HepG2 (cell line): ENCODE results near the gene FOSL2. TPM values are rescaled to one million over a fixed set of nuclear protein-coding genes. Genes with fewer than 3 reads are reported as not detected.

Source experiments
- ATAC-seq: fragments of 200-7000 bp; cut with Tn5 transposase; 3 replicates; pipeline ENCODE4 v1.9.1; 2020; ENCODE audit warnings: mild to moderate bottlenecking, moderate library complexity
- BruUV-seq: library from RNA; stranded (reverse); fragments of 400-500 nt; replicated peaks from 2 replicates; lab custom pipeline; 2021; lab: Mats Ljungman, UMichigan
- CTCF ChIA-PET: fragments of 300-600 bp; formaldehyde crosslinking; extraction: SDS; loops from one replicate; lab custom pipeline; 2021; ENCODE audit warnings: low total read pairs, inconsistent platforms, low intra/inter-chr PET ratio; lab: Yijun Ruan, JAX
- POLR2A ChIA-PET: fragments of 350-600 bp; sonication (Branson Sonifier 250); formaldehyde crosslinking; loops from one replicate; lab custom pipeline; 2020; ENCODE audit warnings: antibody characterized with exemption, inconsistent platforms; lab: Yijun Ruan, JAX
- DNase-seq: peaks from one replicate; pipeline ENCODE4 v3.0.0-alpha.2; 2015; ENCODE audit warnings: low spot score
- FAIRE-seq: peaks from 3 replicates; lab custom pipeline; 2011; peaks lifted over from hg19 to GRCh38; lab: Jason Lieb, UNC
- H2AFZ ChIP-seq: one replicate; pipeline ENCODE4 v1.6.1; 2011; ENCODE audit warnings: low read length, inconsistent platforms
- H3K27ac ChIP-seq: fragments of 300-600 bp; 3 replicates; pipeline ENCODE4 v1.8.0; 2011; ENCODE audit warnings: mixed run types, mild to moderate bottlenecking, mixed read lengths, low read length, inconsistent platforms; ENCODE audit not compliant: insufficient read depth; ENCODE audit errors: extremely low read length
- H3K27me3 ChIP-seq, 2 experiments: fragments of 200-600 bp in 1 of 2; 2 replicates in 1 of 2; 3 replicates in 1 of 2; pipeline versions ENCODE4 v1.6.0 to v1.8.0; 2011; ENCODE audit warnings: low read length in 2 of 2, mild to moderate bottlenecking in 2 of 2, moderate library complexity in 2 of 2, inconsistent platforms in 1 of 2; ENCODE audit not compliant: insufficient read depth in 2 of 2, control insufficient read depth in 1 of 2
- H3K36me3 ChIP-seq, 2 experiments: fragments of 200-600 bp in 1 of 2; replicated peaks in 1 of 2; 2 replicates in 1 of 2; 3 replicates in 1 of 2; pipeline versions ENCODE4 v1.5.1 to v1.8.0; 2011; ENCODE audit warnings: low read length in 2 of 2, inconsistent platforms in 1 of 2; ENCODE audit not compliant: insufficient read depth in 2 of 2, control insufficient read depth in 1 of 2
- H3K4me1 ChIP-seq: 2 replicates; pipeline ENCODE4 v1.5.1; 2012; ENCODE audit warnings: low read length, inconsistent platforms; ENCODE audit not compliant: insufficient read depth
- H3K4me2 ChIP-seq: 2 replicates; pipeline ENCODE4 v1.6.0; 2011; ENCODE audit warnings: low read depth, low read length, inconsistent platforms
- H3K4me3 ChIP-seq, 3 experiments: fragments of 200-600 bp in 1 of 3; sonication (generic), shearing (Covaris generic) in 1 of 3; replicated peaks in 1 of 3; 2 replicates each; pipeline ENCODE4 v1.5.1; 2011 to 2016; ENCODE audit warnings: low read length in 3 of 3, inconsistent platforms in 2 of 3, low read depth in 2 of 3, mild to moderate bottlenecking in 2 of 3, control low read depth in 1 of 3, mixed read lengths in 1 of 3; ENCODE audit not compliant: insufficient read depth in 1 of 3
- H3K79me2 ChIP-seq: one replicate; pipeline ENCODE4 v1.6.1; 2011; ENCODE audit warnings: low read length, inconsistent platforms; ENCODE audit not compliant: insufficient read depth
- H3K9ac ChIP-seq: 2 replicates; pipeline ENCODE4 v1.6.0; 2011; ENCODE audit warnings: mild to moderate bottlenecking, low read depth, low read length, inconsistent platforms; ENCODE audit not compliant: insufficient read depth
- H3K9me3 ChIP-seq: 2 replicates; pipeline ENCODE4 v1.5.1; 2012; ENCODE audit warnings: mild to moderate bottlenecking, low read length
- H4K20me1 ChIP-seq: 2 replicates; pipeline ENCODE4 v1.6.0; 2011; ENCODE audit warnings: inconsistent platforms, mild to moderate bottlenecking, low read length, moderate library complexity; ENCODE audit not compliant: insufficient read depth
- DPF2 ChIP-seq: sonication (generic); formaldehyde crosslinking; IDR thresholded peaks from 2 replicates; pipeline ENCODE4 v1.4.0; 2020; ENCODE audit warnings: mild to moderate bottlenecking, low read depth, missing genetic modification reagents, borderline replicate concordance
- FOXA3 ChIP-seq: IDR thresholded peaks from 2 replicates; pipeline ENCODE4 v1.6.1; 2016; ENCODE audit warnings: missing genetic modification reagents, missing compliant biosample characterization
- HDAC1 ChIP-seq: sonication (generic); formaldehyde crosslinking; IDR thresholded peaks from 2 replicates; pipeline ENCODE4 v1.5.1; 2020; ENCODE audit warnings: mild to moderate bottlenecking, missing genetic modification reagents
- MLLT10 ChIP-seq: sonication (generic); formaldehyde crosslinking; IDR thresholded peaks from 2 replicates; pipeline ENCODE4 v1.4.0; 2020; ENCODE audit warnings: missing genetic modification reagents
- PHF8 ChIP-seq: sonication (generic); formaldehyde crosslinking; IDR thresholded peaks from 2 replicates; pipeline ENCODE4 v1.5.0; 2020; ENCODE audit warnings: missing genetic modification reagents
- U2AF2 ChIP-seq: fragments of 200-400 bp; formaldehyde crosslinking; IDR thresholded peaks from 2 replicates; pipeline ENCODE4 v1.6.1; 2017; ENCODE audit warnings: low read depth, mild to moderate bottlenecking, low read length
- ZKSCAN1 ChIP-seq: fragments of 150-350 bp; IDR thresholded peaks from 2 replicates; pipeline ENCODE4 v1.6.1; 2014; ENCODE audit warnings: low read length
- ZNF605 ChIP-seq: sonication (generic); formaldehyde crosslinking; IDR thresholded peaks from 2 replicates; pipeline ENCODE4 v1.8.0; 2022; ENCODE audit warnings: mild to moderate bottlenecking, missing genetic modification reagents
- ZNF790 ChIP-seq: sonication (generic); formaldehyde crosslinking; IDR thresholded peaks from 2 replicates; pipeline ENCODE4 v1.8.0; 2022; ENCODE audit warnings: missing genetic modification reagents, mild to moderate bottlenecking, borderline replicate concordance
- ZNF83 ChIP-seq: sonication (generic); formaldehyde crosslinking; IDR thresholded peaks from 2 replicates; pipeline ENCODE4 v1.4.0; 2020; ENCODE audit warnings: missing genetic modification reagents, mild to moderate bottlenecking, borderline replicate concordance
- WGBS: methylation state at CpG from one replicate; pipeline ENCODE4 v1.1.6; 2017; ENCODE audit warnings: low lambda C conversion rate; 5-methylcytosine and 5-hydroxymethylcytosine counted together
- in situ Hi-C: cut with HindIII; loops from 2 replicates; pipeline ENCODE4 v1.10.0; 2017; ENCODE audit warnings: low pct_unique_long_range_greater_than_20kb; ENCODE audit not compliant: extremely low pct_ligation_motif_present
- intact Hi-C: fragments of 100-400 bp; cut with micrococcal nuclease; formaldehyde crosslinking; loops from one replicate; pipeline ENCODE4 v1.10.0; 2022; ENCODE audit not compliant: unreplicated experiment
- polyA plus RNA-seq, 8 experiments: library from polyadenylated mRNA; depleted of rRNA in 3 of 8; stranded (reverse) in 7 of 8; unstranded in 1 of 8; fragments of >200 nt; fragmentation: Illumina TruSeq in 4 of 8; extraction: Trizol in 4 of 8; gene quantifications; 2 replicates each; pipeline versions ENCODE4 v1.2.1 to v1.2.3, GENCODE V29; 2011 to 2016; ENCODE audit warnings: low read depth in 4 of 8, missing spikeins in 1 of 8, mixed read lengths in 1 of 8; ENCODE audit not compliant: insufficient read depth in 1 of 8
- total RNA-seq, 5 experiments: library from RNA; depleted of rRNA; stranded (reverse); fragments of >200 nt; fragmentation: Illumina TruSeq; extraction: Trizol; gene quantifications; 2 replicates each; pipeline ENCODE4 v1.2.3, GENCODE V29; 2016; ENCODE audit warnings: low read depth in 1 of 5
- TF ChIP-seq, protein P1 (sequence below): sonication (generic); formaldehyde crosslinking; IDR thresholded peaks from 2 replicates; pipeline ENCODE4 v1.4.0; 2020; ENCODE audit warnings: mild to moderate bottlenecking, missing genetic modification reagents
- TF ChIP-seq, protein P2 (sequence below): sonication (generic); formaldehyde crosslinking; IDR thresholded peaks from 2 replicates; pipeline ENCODE4 v1.8.1; 2023; ENCODE audit warnings: mild to moderate bottlenecking, missing genetic modification reagents
- TF ChIP-seq, protein P3 (sequence below): sonication (generic); formaldehyde crosslinking; IDR thresholded peaks from 2 replicates; pipeline ENCODE4 v1.5.0; 2020; ENCODE audit warnings: missing genetic modification reagents

Gene FOSL2
- total and polyA plus RNA-seq, 2 of the 13 experiments (the other 11 are each of a cell fraction or from before 2014, with no cell fraction given): 3.4 to 18.1 TPM

DNA sequence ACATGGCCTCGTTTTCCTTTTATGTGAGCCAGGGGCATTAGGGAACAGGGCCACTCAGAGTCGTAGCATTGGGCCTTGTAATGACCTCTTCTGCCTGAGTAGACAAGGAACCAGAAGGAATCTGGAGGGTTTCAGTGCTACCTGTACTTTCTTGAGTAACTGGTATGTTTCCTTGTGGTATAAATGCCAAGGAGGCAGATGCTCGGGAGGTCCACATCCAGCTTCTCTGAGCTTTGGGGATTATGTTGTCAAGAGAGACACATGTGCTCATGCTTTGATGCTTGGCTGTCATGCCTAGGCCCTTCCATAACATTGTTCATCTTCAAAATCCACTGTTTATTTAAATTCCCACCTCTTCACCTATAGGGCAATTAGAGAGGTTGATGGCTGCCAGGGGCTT lies 26.3 kb downstream of the FOSL2 start:
- H3K9me3 ChIP-seq: no peaks in the 10 kb centered on the region
- H3K9ac ChIP-seq: no peak overlapping the region
- H2AFZ ChIP-seq: no peak overlapping the region
- ChIA-PET POLR2A (interaction anchor here (1.1 to 1.2 kb wide), 2 partner anchors 10 to 11 kb away, joined by 3 read pairs; no protein-coding TSS in a partner anchor), CTCF (interaction anchor here (1.1 kb wide), 1 partner anchor 715 kb away, joined by 5 read pairs; no protein-coding TSS in a partner anchor)
- peaks cover 0 to 7% of the 10 kb centered on the region in 2 experiments; a peak in 1 of 5 replicates for H3K27me3 ChIP-seq
- FAIRE-seq: no peak
- TF ChIP-seq, protein P1, sequence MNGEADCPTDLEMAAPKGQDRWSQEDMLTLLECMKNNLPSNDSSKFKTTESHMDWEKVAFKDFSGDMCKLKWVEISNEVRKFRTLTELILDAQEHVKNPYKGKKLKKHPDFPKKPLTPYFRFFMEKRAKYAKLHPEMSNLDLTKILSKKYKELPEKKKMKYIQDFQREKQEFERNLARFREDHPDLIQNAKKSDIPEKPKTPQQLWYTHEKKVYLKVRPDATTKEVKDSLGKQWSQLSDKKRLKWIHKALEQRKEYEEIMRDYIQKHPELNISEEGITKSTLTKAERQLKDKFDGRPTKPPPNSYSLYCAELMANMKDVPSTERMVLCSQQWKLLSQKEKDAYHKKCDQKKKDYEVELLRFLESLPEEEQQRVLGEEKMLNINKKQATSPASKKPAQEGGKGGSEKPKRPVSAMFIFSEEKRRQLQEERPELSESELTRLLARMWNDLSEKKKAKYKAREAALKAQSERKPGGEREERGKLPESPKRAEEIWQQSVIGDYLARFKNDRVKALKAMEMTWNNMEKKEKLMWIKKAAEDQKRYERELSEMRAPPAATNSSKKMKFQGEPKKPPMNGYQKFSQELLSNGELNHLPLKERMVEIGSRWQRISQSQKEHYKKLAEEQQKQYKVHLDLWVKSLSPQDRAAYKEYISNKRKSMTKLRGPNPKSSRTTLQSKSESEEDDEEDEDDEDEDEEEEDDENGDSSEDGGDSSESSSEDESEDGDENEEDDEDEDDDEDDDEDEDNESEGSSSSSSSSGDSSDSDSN (CRISPR knock-in tag): no peak
- TF ChIP-seq U2AF2 (no peak), PHF8 (CRISPR knock-in tag) (peak; percentile 21; the same call in 1 of the 2 replicates), ZNF790 (CRISPR knock-in tag) (no peak), ZNF83 (CRISPR knock-in tag) (no peak), MLLT10 (CRISPR knock-in tag) (no peak), FOXA3 (CRISPR knock-in tag) (no peak), ZKSCAN1 (no peak), DPF2 (CRISPR knock-in tag) (no peak), ZNF605 (0 out of 2 replicates have a peak, but pooled peaks have one; percentile 39), HDAC1 (CRISPR knock-in tag) (no peak)
- TF ChIP-seq, protein P2, sequence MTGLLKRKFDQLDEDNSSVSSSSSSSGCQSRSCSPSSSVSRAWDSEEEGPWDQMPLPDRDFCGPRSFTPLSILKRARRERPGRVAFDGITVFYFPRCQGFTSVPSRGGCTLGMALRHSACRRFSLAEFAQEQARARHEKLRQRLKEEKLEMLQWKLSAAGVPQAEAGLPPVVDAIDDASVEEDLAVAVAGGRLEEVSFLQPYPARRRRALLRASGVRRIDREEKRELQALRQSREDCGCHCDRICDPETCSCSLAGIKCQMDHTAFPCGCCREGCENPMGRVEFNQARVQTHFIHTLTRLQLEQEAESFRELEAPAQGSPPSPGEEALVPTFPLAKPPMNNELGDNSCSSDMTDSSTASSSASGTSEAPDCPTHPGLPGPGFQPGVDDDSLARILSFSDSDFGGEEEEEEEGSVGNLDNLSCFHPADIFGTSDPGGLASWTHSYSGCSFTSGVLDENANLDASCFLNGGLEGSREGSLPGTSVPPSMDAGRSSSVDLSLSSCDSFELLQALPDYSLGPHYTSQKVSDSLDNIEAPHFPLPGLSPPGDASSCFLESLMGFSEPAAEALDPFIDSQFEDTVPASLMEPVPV (CRISPR knock-in tag): no peak
- TF ChIP-seq, protein P3, sequence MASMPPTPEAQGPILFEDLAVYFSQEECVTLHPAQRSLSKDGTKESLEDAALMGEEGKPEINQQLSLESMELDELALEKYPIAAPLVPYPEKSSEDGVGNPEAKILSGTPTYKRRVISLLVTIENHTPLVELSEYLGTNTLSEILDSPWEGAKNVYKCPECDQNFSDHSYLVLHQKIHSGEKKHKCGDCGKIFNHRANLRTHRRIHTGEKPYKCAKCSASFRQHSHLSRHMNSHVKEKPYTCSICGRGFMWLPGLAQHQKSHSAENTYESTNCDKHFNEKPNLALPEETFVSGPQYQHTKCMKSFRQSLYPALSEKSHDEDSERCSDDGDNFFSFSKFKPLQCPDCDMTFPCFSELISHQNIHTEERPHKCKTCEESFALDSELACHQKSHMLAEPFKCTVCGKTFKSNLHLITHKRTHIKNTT (CRISPR knock-in tag): no peak
- no peaks in the 10 kb centered on the region for H3K79me2 ChIP-seq
- no peak overlapping the region for H3K4me3 ChIP-seq
- intact Hi-C loops: no loop called here
- 79% methylated on average over 3 of the region's 3 CpGs for WGBS
- H4K20me1 ChIP-seq: peaks cover 3% of the 10 kb centered on the region; the same call in 1 of the 2 replicates
- no peak overlapping the region for H3K27ac ChIP-seq
- no peak for DNase-seq
- no TSS peak for BruUV-seq
- ATAC-seq: peak; percentile 19
- peaks cover 1 to 2% of the 10 kb centered on the region in 2 experiments; a peak in 2 of 5 replicates for H3K36me3 ChIP-seq
- in situ Hi-C loops: no loop called here
- H3K4me2 ChIP-seq: no peak overlapping the region
- H3K4me1 ChIP-seq: peaks cover 23% of the 10 kb centered on the region
